Ovary (tissue), 9 donors: Measurements from ENCODE around the gene UGT1A5. TPM values are rescaled to one million over a fixed set of nuclear protein-coding genes. Genes with fewer than 3 reads are reported as not detected.

ENCODE experiments used
- DNase-seq, 5 donors: peaks; one replicate each; pipeline ENCODE4 v3.0.0-alpha.2; 2019 to 2020
- H3K27ac ChIP-seq, 2 donors: fragments of 200-600 bp; one replicate each; pipeline versions ENCODE4 v1.5.1 to v1.8.0; 2019 to 2022
- H3K27me3 ChIP-seq: fragments of 200-600 bp; one replicate; pipeline ENCODE4 v1.8.0; 2022
- H3K36me3 ChIP-seq: fragments of 200-600 bp; sonication (generic); one replicate; pipeline ENCODE4 v1.5.1; 2019
- H3K4me1 ChIP-seq: one replicate; pipeline ENCODE4 v1.8.1; 2013; ENCODE audit warnings: mild to moderate bottlenecking, moderate library complexity; ENCODE audit not compliant: insufficient read depth
- H3K4me3 ChIP-seq: fragments of 200-600 bp; sonication (generic); one replicate; pipeline ENCODE4 v1.5.1; 2017
- H3K9me3 ChIP-seq, 2 donors: fragments of 200-600 bp in 1 of 2; sonication (generic) in 1 of 2; one replicate each; pipeline versions ENCODE4 v1.5.1 to v1.8.1; 2013 to 2019; ENCODE audit warnings: mild to moderate bottlenecking in 1 of 2, moderate library complexity in 1 of 2
- EP300 ChIP-seq: sonication (generic); formaldehyde crosslinking; IDR thresholded peaks from one replicate; pipeline ENCODE4 v1.6.1; 2017; ENCODE audit warnings: antibody characterized with exemption
- POLR2A ChIP-seq: fragments of 450-650 bp; IDR thresholded peaks from one replicate; pipeline ENCODE4 v1.6.1; 2017; ENCODE audit warnings: antibody characterized with exemption, mild to moderate bottlenecking, moderate library complexity
- WGBS, 3 donors: extraction: QIAGEN DNeasy Blood & Tissue Kit in 1 of 3; methylation state at CpG; one replicate each; pipeline versions ENCODE4 v1.1.5 to v1.1.7; 2013 to 2017; 5-methylcytosine and 5-hydroxymethylcytosine counted together
- intact Hi-C, 4 donors: fragments of 100-400 bp; cut with DNase I; formaldehyde crosslinking; loops; one replicate each; pipeline versions ENCODE4 v1.11.0 to v1.15.1; 2022 to 2023
- polyA plus RNA-seq, 2 donors: library from polyadenylated mRNA; stranded (reverse); fragments of 200-250 nt in 1 of 2; fragments of 350-450 nt in 1 of 2; fragmentation: Illumina TruSeq in 1 of 2; extraction: RNeasy Lipid Tissue Mini Kit (QIAGEN cat#74804) in 1 of 2; gene quantifications; one replicate each; pipeline ENCODE4 v1.2.3, GENCODE V29; 2013 to 2014
- total RNA-seq, 7 donors: library from RNA; depleted of rRNA in 2 of 7; stranded (reverse); fragments of >200 nt in 2 of 7; fragmentation: NEBNext Ultra II Directional in 3 of 7; extraction: Animal tissue kit (Norgen Biotek cat#: 25700) in 3 of 7; gene quantifications; one replicate each; pipeline versions ENCODE4 v1.1.0 to v1.2.4, GENCODE V29; 2016 to 2023
- TF ChIP-seq, protein P1 (sequence below), 3 donors: fragments of 450-650 bp in 2 of 3; fragments of 200-600 bp in 1 of 3; IDR thresholded peaks; one replicate each; pipeline versions ENCODE4 v1.5.1 to v1.8.0; 2016 to 2022; ENCODE audit warnings: antibody characterized with exemption in 3 of 3, mild to moderate bottlenecking in 1 of 3
- donor health status: DM: no; HTN: no; CAD: no; lungs with moderate emphysema.
- donor health status: DM: no; HTN: no; CAD: no.
- donor health status: Bipolar disorder and iron deficiency.
- donor health status: DM: yes; HTN: yes; CAD: no.
- donor health status: DM: no; HTN: no; CAD: no.
- donor health status: DM: yes; HTN: yes; CAD: no.

Gene UGT1A5
- total and polyA plus RNA-seq, 9 donors = not detected

GRCh38 chr2:233706720-233707119 lies 6.0 kb upstream of the UGT1A5 start:
- Histone ChIP-seq H3K4me3 (no peak overlapping the region), H3K27me3 (no peaks in the 10 kb centered on the region), H3K27ac (no peak overlapping the region), H3K4me1 (no peaks in the 10 kb centered on the region), H3K36me3 (no peaks in the 10 kb centered on the region), H3K9me3 (no peaks in the 10 kb centered on the region)
- intact Hi-C loops = no loop called here
- 50 to 89% (median 83%) methylated on average over 1 of the region's 1 CpG for WGBS, 3 donors
- TF ChIP-seq POLR2A (no peak), EP300 (no peak)
- TF ChIP-seq, protein P1, sequence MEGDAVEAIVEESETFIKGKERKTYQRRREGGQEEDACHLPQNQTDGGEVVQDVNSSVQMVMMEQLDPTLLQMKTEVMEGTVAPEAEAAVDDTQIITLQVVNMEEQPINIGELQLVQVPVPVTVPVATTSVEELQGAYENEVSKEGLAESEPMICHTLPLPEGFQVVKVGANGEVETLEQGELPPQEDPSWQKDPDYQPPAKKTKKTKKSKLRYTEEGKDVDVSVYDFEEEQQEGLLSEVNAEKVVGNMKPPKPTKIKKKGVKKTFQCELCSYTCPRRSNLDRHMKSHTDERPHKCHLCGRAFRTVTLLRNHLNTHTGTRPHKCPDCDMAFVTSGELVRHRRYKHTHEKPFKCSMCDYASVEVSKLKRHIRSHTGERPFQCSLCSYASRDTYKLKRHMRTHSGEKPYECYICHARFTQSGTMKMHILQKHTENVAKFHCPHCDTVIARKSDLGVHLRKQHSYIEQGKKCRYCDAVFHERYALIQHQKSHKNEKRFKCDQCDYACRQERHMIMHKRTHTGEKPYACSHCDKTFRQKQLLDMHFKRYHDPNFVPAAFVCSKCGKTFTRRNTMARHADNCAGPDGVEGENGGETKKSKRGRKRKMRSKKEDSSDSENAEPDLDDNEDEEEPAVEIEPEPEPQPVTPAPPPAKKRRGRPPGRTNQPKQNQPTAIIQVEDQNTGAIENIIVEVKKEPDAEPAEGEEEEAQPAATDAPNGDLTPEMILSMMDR (IDR thresholded peaks at IDR 0.05) = no peak
- no peak for DNase-seq

- Histone ChIP-seq H3K36me3 (no peaks in the 10 kb centered on the region), H3K9me3 (no peaks in the 10 kb centered on the region), H3K27ac (no peak overlapping the region), H3K27me3 (no peaks in the 10 kb centered on the region), H3K4me3 (no peak overlapping the region), H3K4me1 (no peaks in the 10 kb centered on the region)
- intact Hi-C loops = no loop called here
- 40 to 50% (median 48%) methylated on average over 10 of the region's 10 CpGs for WGBS, 3 donors
- TF ChIP-seq, protein P1 (IDR thresholded peaks at IDR 0.05) = no peak
- no peak for TF ChIP-seq POLR2A
- no peak for TF ChIP-seq EP300
- no peak for DNase-seq
Measured at GRCh38 chr2:233707940-233708644, 4.6 kb upstream of the UGT1A5 start.

DNA sequence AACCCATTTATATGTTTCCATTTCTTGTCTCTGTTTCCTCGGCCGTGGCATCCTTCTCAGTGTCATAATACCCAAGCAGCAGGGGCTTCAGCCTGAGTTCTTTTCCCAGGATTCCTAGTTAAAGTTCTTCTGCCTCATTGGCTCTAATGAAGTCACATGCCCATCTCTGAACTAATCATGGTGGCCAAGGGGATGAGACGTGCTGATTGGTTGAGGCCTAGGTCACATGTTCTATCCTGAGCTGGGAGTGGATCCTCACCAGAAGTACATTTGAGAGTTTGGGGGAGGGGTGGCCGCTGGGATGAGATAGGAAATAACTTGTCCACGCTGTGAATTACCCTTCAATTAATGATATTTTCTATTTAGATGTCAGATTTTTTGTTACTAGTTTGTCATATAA lies 3.8 kb upstream of the UGT1A5 start:
- H3K27me3 ChIP-seq = no peaks in the 10 kb centered on the region
- WGBS, 3 donors = 70 to 87% (median 78%) methylated on average over 5 of the region's 5 CpGs
- no peaks in the 10 kb centered on the region for H3K4me1 ChIP-seq
- intact Hi-C loops = no loop called here
- no peaks in the 10 kb centered on the region for H3K9me3 ChIP-seq
- no peak overlapping the region for H3K27ac ChIP-seq
- TF ChIP-seq EP300 = no peak
- TF ChIP-seq POLR2A = no peak
- TF ChIP-seq, protein P1 (IDR thresholded peaks at IDR 0.05) = no peak
- no peaks in the 10 kb centered on the region for H3K36me3 ChIP-seq
- no peak for DNase-seq
- no peak overlapping the region for H3K4me3 ChIP-seq

DNA sequence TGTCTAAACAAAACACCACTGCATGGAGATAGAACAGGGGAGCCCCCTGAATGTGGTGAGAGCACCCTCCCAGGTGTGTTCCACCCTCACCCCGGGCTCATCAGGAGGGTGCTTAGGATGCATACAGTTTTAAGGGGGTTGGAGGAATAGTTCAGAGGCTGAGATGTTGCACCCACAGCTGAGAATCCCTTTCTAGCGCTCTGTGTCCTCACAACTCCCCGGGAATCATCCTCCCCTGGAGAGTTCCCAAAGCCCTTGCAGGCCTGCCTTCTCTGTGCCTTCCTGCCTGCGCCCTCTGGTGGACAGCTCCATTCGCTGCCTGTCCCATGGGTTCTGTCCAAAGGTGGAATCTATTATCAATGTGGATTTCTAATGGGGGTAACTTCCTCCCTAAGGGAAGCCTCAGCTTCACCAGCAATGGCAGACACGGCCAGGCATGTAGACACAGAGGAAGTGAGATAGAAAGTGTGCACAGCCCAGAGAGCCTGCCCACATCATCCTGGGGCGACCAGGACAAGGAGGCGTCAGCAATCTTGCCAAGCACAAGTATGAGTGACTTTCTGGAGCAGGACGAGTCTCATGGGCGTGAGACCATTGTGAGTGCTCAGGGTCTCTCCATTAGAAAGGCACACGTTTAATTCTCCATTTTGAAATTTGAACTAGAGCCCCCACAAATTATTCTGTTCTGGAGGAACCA lies 1.2 kb upstream of the UGT1A5 start:
- Histone ChIP-seq H3K9me3 (no peaks in the 10 kb centered on the region), H3K27me3 (no peaks in the 10 kb centered on the region), H3K36me3 (no peaks in the 10 kb centered on the region), H3K4me1 (no peaks in the 10 kb centered on the region), H3K27ac (no peak overlapping the region), H3K4me3 (no peak overlapping the region)
- intact Hi-C loops = no loop called here
- TF ChIP-seq, protein P1 (IDR thresholded peaks at IDR 0.05) = no peak
- DNase-seq = peak; percentile 23 to 71 (median 27)
- WGBS, 3 donors = 35 to 39% (median 39%) methylated on average over 11 of the region's 11 CpGs
